Activated T-helper 1 cell treated with anti-CD3 and anti-CD28 coated beads, Interleukin-12 subunit alpha, Interleukin-12 subunit beta, Interleukin-2, Interleukin-4 antibody, amounts not matched to agents 30 ng/mL and 10 ng/mL and 1 ng/mL, durations not matched to agents 14 hours and 24 hours and 36 hours (primary cell): ENCODE results near the gene BCL11A. TPM values are rescaled to one million over a fixed set of nuclear protein-coding genes. Genes with fewer than 3 reads are reported as not detected.

Experiments used
- DNase-seq: peaks from one replicate; pipeline ENCODE4 v3.0.0; 2021; ENCODE audit warnings: low spot score
- H3K27ac Mint-ChIP-seq: one replicate; pipeline ENCODE4 v1.8.0; 2021; ENCODE audit warnings: mild to moderate bottlenecking, mixed read lengths
- H3K27me3 Mint-ChIP-seq: one replicate; pipeline ENCODE4 v1.8.0; 2022; ENCODE audit warnings: mild to moderate bottlenecking, moderate library complexity, mixed read lengths; ENCODE audit not compliant: insufficient read depth
- H3K36me3 Mint-ChIP-seq: one replicate; pipeline ENCODE4 v1.8.0; 2021; ENCODE audit warnings: low read depth, mixed read lengths
- H3K4me1 Mint-ChIP-seq: one replicate; pipeline ENCODE4 v1.8.0; 2021; ENCODE audit warnings: low read depth, mixed read lengths
- H3K4me3 Mint-ChIP-seq: one replicate; pipeline ENCODE4 v1.8.0; 2021; ENCODE audit warnings: mild to moderate bottlenecking, moderate library complexity, mixed read lengths
- H3K9me3 Mint-ChIP-seq: one replicate; pipeline ENCODE4 v1.8.0; 2021; ENCODE audit warnings: mixed read lengths
- intact Hi-C: fragments of 100-400 bp; cut with micrococcal nuclease; formaldehyde crosslinking; loops from one replicate; pipeline ENCODE4 v1.15.1; 2024
- total RNA-seq: library from RNA; stranded (reverse); gene quantifications from 2 replicates; pipeline ENCODE4 v1.2.3, GENCODE V29; 2022

BCL11A gene
- total RNA-seq, 1 donor from 2014 or later = not detected

DNA sequence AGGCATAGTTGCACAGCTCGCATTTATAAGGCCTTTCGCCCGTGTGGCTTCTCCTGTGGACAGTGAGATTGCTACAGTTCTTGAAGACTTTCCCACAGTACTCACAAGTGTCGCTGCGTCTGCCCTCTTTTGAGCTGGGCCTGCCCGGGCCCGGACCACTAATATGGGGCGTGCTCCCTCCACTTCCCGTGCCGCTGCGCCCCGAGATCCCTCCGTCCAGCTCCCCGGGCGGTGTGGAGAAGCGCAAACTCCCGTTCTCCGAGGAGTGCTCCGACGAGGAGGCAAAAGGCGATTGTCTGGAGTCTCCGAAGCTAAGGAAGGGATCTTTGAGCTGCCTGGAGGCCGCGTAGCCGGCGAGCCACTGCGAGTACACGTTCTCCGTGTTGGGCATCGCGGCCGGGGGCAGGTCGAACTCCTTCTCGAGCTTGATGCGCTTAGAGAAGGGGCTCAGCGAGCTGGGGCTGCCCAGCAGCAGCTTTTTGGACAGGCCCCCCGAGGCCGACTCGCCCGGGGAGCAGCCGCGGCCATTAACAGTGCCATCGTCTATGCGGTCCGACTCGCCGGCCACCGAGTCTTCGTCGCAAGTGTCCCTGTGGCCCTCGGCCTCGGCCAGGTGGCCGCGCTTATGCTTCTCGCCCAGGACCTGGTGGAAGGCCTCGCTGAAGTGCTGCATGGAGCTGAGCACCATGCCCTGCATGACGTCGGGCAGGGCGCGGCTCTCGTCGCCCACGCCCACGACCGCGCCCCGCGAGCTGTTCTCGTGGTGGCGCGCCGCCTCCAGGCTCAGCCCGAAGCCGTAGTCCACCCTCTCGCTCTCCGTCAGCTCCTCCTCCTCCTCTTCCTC is 92.7 kb downstream of the BCL11A start:
- H3K9me3 Mint-ChIP-seq = no peaks in the 10 kb centered on the region
- intact Hi-C loops = no loop called here
- H3K27me3 Mint-ChIP-seq = peaks cover 2% of the 10 kb centered on the region
- no peak for DNase-seq
- H3K27ac Mint-ChIP-seq = peak overlapping the region; percentile 70
- no peaks in the 10 kb centered on the region for H3K36me3 Mint-ChIP-seq
- H3K4me3 Mint-ChIP-seq = no peak overlapping the region
- no peaks in the 10 kb centered on the region for H3K4me1 Mint-ChIP-seq

DNA sequence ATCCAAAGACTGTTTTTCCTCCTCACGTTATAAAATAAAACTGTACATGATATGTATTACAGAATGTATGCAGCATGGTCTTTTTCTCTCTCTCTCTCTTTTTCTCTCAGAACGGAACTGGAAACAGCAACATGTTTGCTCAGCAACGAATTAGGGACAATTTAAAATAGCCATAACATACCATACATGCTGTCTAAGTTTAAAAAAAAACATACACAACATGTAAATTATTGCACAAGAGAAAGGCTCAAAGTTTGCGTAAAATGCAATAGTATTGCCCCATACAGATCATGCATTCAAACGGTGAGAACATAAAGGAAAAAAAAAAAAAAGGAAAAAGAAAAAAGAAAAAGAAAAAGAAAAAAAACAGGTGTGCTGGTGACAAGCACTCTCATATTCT is 93.6 kb downstream of the BCL11A start:
- Mint-ChIP-seq H3K4me3 (no peak overlapping the region), H3K9me3 (no peaks in the 10 kb centered on the region), H3K27ac (no peak overlapping the region), H3K36me3 (no peaks in the 10 kb centered on the region), H3K4me1 (no peaks in the 10 kb centered on the region), H3K27me3 (peaks cover 2% of the 10 kb centered on the region)
- DNase-seq = no peak
- intact Hi-C loops = no loop called here

DNA sequence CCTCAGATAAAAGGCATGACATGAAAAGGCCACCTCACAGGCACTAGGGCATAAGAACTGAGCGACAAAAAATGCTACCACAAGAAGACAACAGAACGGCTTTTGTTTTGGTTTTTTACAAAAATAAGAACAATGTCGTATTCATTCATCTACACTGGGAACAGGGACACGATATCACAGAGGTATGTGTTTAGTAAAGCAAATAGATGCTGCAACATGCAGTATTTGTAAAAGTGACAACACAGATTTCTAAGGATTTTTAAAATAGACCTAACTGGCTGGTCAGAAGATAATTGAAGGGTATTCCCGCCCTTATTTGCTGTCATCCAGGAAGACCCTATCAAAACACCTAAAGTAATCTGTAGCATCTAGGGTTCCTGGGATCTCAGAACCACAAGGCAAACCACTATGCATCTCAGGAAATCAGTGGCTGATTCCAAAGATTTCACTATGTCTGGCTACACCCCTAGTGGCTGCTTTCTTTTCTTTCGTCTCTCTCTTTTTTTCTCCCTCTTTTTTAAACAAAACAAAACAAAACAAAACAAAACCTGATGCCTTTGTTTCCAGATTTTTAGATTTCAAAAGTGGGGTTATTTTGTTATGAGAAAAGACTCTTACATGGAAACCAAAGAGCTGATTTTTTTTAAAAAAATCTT is 97.2 kb downstream of the BCL11A start:
- no peaks in the 10 kb centered on the region for H3K9me3 Mint-ChIP-seq
- intact Hi-C loops = no loop called here
- no peak for DNase-seq
- H3K27me3 Mint-ChIP-seq = peaks cover 3% of the 10 kb centered on the region
- H3K4me3 Mint-ChIP-seq = no peak overlapping the region
- H3K4me1 Mint-ChIP-seq = no peaks in the 10 kb centered on the region
- H3K36me3 Mint-ChIP-seq = no peaks in the 10 kb centered on the region
- H3K27ac Mint-ChIP-seq = no peak overlapping the region

DNA sequence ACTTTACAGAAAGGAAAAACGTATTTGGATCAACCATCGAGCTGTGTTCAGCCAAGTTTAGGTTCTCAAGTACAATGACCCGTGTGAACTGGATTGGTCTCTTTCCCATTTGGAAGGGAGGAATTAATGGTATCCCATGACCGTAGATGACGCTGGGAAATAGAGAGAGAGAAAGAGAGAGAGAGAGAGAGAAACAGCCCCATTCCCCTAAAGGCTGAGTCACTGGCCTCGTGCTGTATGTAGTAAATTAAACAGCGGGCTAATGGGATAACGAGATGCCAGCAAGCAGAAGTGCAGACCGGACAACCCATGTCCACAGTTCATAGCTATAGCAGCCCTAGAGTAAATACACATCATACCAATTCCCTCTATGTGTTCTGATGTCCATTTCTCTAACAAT is 99.6 kb downstream of the BCL11A start:
- Mint-ChIP-seq H3K4me3 (no peak overlapping the region), H3K27me3 (peaks cover 1% of the 10 kb centered on the region), H3K36me3 (no peaks in the 10 kb centered on the region), H3K9me3 (no peaks in the 10 kb centered on the region), H3K27ac (no peak overlapping the region), H3K4me1 (no peaks in the 10 kb centered on the region)
- intact Hi-C loops = no loop called here
- no peak for DNase-seq

DNA sequence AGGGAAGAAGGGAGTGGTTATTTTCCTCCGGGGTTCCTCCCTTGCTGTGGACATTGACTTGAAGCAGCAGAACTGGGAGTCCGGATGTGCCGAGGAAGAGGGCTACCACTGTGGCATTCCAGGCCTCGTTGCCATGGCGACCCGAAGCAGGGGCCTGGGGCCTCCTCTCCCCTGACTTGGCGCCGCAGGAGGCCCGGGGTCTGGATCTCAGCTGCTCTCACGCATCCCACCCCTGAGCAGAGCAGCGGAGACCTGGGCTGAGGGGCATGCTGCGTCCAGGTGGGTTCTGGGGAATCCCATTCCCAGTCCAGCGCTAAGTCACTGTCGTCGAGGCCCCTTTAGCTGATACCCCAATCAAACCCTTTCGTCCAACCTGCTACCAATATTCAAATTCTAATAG is 100.2 kb downstream of the BCL11A start:
- no peak for DNase-seq
- Mint-ChIP-seq H3K27ac (no peak overlapping the region), H3K36me3 (no peaks in the 10 kb centered on the region), H3K27me3 (peaks cover 1% of the 10 kb centered on the region), H3K9me3 (no peaks in the 10 kb centered on the region), H3K4me1 (no peaks in the 10 kb centered on the region), H3K4me3 (no peak overlapping the region)
- intact Hi-C loops = no loop called here

DNA sequence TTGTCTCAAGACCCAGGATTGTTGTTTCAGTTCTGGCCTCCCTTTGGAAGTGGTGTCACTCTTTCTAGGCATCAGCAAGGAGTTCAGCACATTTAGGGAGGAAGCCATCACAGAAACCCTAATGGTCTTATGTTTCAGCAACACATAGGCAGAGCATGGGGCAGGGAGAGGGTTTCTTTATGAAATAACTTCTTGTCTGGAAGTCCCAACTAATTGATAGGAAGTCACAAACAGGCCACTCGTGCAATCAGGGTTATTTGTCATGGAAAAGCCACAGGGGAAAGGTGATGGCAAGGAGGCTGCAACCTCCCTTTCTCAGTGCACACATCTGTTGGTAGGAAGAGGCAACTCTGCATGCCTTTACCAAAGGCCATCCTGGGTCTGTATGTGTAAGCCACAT is 103.0 kb downstream of the BCL11A start:
- H3K9me3 Mint-ChIP-seq = no peaks in the 10 kb centered on the region
- H3K36me3 Mint-ChIP-seq = no peaks in the 10 kb centered on the region
- no peak overlapping the region for H3K4me3 Mint-ChIP-seq
- no peaks in the 10 kb centered on the region for H3K4me1 Mint-ChIP-seq
- no peak for DNase-seq
- H3K27me3 Mint-ChIP-seq = peaks cover 1% of the 10 kb centered on the region
- intact Hi-C loops = no loop called here
- no peak overlapping the region for H3K27ac Mint-ChIP-seq

DNA sequence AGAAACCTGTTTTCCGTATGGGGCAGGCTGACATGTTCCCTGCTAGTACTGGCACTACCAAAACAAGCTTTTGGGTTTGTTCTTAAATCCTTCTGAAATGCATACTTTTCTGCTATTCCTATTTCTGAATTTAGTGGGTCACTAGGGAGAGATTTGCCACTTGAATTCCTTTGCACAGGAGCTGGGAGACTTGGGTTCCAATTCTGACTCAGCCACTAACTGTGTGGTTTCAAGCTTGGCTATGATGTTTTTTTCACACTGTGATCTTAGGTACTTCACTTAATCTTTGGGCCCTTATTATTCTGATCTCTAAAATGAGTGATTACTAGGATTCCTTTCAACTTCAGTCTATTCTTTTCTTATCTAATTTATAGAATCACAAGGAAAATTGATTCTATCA is 105.5 kb downstream of the BCL11A start:
- H3K4me1 Mint-ChIP-seq = no peaks in the 10 kb centered on the region
- H3K27ac Mint-ChIP-seq = no peak overlapping the region
- H3K36me3 Mint-ChIP-seq = no peaks in the 10 kb centered on the region
- no peak for DNase-seq
- no peaks in the 10 kb centered on the region for H3K9me3 Mint-ChIP-seq
- H3K4me3 Mint-ChIP-seq = no peak overlapping the region
- H3K27me3 Mint-ChIP-seq = peaks cover 3% of the 10 kb centered on the region
- intact Hi-C loops = no loop called here

DNA sequence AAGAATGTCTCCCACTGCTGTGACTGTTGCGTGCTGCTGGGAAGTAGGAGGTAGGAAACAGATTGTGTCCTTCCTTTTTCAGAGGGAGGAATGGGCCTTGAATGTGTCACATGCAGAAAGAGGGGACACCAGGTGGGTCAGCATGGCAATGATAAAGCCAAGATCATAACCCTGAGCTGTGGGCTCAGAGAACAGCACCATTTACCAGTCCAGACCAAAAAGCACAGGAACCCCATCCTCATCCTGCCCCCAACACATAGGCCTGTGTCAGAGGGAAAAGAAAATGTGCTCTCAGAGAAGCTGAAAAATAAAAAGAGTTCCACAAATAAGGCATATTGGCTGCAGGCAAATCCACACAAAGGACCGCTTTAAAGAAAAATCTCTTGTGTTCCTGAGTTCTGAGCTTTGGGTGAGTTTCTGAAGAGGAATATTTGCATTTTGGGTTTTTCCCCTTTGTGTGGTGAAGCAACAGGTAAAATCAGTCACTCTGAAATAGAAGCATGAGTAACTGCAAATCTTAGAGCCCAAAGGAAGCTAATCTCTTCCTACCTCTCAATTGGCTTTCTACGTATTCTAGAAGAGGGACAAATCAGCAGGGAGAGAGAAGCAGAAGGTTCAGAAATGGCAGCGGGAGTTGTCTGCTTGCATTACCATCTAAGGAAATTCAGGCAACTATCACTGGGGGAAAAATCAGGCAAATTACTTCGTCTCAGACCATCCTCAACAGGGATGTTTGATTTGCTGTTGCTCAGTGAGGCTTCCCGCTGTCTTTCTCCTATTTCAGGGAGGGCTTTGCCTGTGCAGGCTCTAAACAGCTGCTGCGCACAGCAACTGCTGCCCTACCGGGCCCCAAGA is 106.8 kb downstream of the BCL11A start:
- intact Hi-C loops = no loop called here

DNA sequence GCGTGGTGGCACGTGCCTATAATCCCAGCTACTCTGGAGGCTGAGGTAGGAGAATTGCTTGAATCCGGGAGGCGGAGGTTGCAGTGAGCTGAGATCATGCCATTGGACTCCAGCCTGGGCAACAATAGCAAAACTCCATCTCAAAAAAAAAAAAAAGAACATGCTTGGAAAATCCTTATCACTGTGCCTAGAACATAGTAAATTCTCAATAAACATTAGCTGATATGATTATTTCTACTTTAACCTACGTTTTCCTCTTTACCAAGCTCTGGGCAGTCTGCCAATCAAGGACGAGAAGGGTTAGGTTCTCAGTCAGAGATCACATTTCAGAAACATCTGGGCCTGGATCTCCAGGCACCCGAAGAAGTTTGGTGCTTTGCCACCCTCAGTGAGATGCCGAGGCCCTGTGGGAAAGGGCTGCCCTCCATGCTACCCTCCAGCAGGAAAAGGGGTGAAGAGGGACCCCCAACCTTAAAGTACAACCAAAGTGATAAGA is 107.7 kb downstream of the BCL11A start:
- Mint-ChIP-seq H3K9me3 (no peaks in the 10 kb centered on the region), H3K27me3 (peaks cover 3% of the 10 kb centered on the region), H3K27ac (no peak overlapping the region), H3K36me3 (no peaks in the 10 kb centered on the region), H3K4me3 (no peak overlapping the region), H3K4me1 (no peaks in the 10 kb centered on the region)
- no peak for DNase-seq
- intact Hi-C loops = no loop called here

More for the DNA sequence above, 106.8 kb downstream of the BCL11A start:
- no peaks in the 10 kb centered on the region for H3K36me3 Mint-ChIP-seq
- no peaks in the 10 kb centered on the region for H3K4me1 Mint-ChIP-seq
- H3K9me3 Mint-ChIP-seq = no peaks in the 10 kb centered on the region
- H3K27me3 Mint-ChIP-seq = peaks cover 3% of the 10 kb centered on the region
- no peak overlapping the region for H3K27ac Mint-ChIP-seq
- H3K4me3 Mint-ChIP-seq = no peak overlapping the region
- DNase-seq = no peak

DNA sequence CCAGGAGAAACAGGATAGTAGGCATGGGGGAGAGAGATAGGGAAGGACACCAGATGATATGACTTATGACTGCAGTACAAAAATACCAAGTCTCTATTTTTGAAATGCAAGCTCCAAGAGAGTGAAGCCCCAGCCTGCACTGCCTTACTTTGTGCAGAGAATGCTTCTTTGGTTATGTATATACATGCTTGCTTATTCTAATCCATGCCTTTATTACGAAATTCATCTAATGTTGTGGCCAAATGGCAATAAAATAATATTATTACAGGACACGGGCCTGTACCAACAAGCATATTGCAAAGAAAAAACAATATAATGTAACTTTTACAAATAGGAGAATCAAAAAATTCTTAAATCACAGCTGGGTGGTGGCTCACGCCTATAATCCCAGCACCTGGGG is 110.8 kb downstream of the BCL11A start:
- Mint-ChIP-seq H3K27ac (no peak overlapping the region), H3K4me1 (no peaks in the 10 kb centered on the region), H3K9me3 (no peaks in the 10 kb centered on the region), H3K36me3 (no peaks in the 10 kb centered on the region), H3K4me3 (no peak overlapping the region), H3K27me3 (peaks cover 3% of the 10 kb centered on the region)
- intact Hi-C loops = no loop called here
- DNase-seq = no peak

DNA sequence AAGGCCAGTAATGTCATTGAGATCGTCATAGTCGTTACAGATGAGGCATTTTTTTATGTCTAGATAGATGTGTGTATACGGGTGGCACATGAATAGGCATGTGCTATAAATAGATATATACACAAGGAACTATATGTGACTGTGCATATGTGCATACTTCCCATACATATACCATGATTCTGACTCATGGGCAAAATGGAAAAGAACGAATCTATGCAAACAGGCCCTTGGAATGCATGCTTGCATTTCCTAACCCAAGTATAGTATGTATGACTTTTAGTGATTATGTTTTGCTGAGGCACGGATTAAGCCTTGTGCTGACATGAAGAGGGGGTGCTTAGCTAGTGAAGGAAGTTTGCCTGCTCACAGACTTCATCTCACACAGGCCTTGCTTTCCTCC is 111.7 kb downstream of the BCL11A start:
- H3K9me3 Mint-ChIP-seq = no peaks in the 10 kb centered on the region
- H3K36me3 Mint-ChIP-seq = no peaks in the 10 kb centered on the region
- intact Hi-C loops = no loop called here
- H3K4me1 Mint-ChIP-seq = no peaks in the 10 kb centered on the region
- no peak overlapping the region for H3K4me3 Mint-ChIP-seq
- H3K27ac Mint-ChIP-seq = no peak overlapping the region
- DNase-seq = no peak
- H3K27me3 Mint-ChIP-seq = peaks cover 3% of the 10 kb centered on the region

DNA sequence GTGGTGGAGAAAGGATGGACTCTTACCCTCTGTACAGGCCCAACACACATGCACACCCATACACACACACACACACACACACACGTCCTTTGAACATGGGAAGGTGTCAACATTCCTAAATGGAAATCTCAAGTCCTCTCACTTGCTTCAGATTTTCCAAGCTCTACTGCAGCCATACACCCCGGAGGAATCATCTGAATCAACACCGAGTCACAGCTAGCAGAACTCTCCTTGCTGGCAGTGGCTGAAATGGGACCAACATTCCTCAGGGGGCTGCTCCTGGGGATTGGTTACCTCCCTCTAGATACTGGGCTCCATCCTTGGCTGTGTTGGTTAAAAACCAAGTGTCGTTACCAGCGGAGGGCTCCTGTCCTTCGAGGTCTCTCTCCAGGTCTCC is 112.7 kb downstream of the BCL11A start:
- DNase-seq = no peak
- H3K36me3 Mint-ChIP-seq = no peaks in the 10 kb centered on the region
- H3K27me3 Mint-ChIP-seq = peaks cover 3% of the 10 kb centered on the region
- intact Hi-C loops = no loop called here
- H3K9me3 Mint-ChIP-seq = no peaks in the 10 kb centered on the region
- no peak overlapping the region for H3K27ac Mint-ChIP-seq
- no peaks in the 10 kb centered on the region for H3K4me1 Mint-ChIP-seq
- H3K4me3 Mint-ChIP-seq = no peak overlapping the region
